ENCODE data around the gene NPPC. TPM values are rescaled to one million over a fixed set of nuclear protein-coding genes. Genes with fewer than 3 reads are reported as not detected.

NPPC gene
- total and polyA plus RNA-seq, 5 donors from 2014 or later: not detected

DNA sequence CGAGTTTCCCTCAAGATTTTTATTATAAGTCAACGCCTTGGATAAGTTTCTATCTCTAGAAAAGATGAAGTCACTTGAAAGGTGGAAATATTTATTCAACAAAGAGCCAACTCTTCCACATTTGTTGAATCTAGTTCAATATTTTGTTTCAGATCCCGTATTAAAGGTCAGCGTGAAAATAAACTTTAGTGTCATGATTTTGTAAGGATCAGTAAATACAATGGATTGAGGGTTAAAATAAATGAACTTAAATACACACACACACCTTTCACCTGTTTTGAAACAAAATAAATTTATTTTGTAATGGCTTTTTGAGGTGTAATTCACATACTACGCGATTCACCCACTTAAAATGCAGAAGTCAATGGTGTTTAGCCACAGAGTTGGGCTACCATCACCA lies 16.0 kb upstream of the NPPC start:
- Histone ChIP-seq H3K4me1 (ENCODE audit: control insufficient read depth, insufficient read depth, low read length, poor library complexity, severe bottlenecking) (no peaks in the 10 kb centered on the region), H3K9me3 (ENCODE audit: control insufficient read depth in 2 of 2, low read length in 2 of 2) (no peaks in the 10 kb centered on the region), H3K36me3 (ENCODE audit: control insufficient read depth, insufficient read depth, low read length) (no peaks in the 10 kb centered on the region), H3K4me3 (ENCODE audit: low read depth, low read length) (no peak overlapping the region), H3K27me3 (ENCODE audit: control insufficient read depth, insufficient read depth, low read length) (no peaks in the 10 kb centered on the region), H3K27ac (ENCODE audit: insufficient read depth, low read length, poor library complexity, severe bottlenecking) (no peak overlapping the region)
- peaks cover 26% of the 10 kb centered on the region for H3K27me3 Mint-ChIP-seq
- H3K27ac Mint-ChIP-seq: no peak overlapping the region
- ATAC-seq (ENCODE audit: low read depth in 2 of 2): no peak
- H3K36me3 Mint-ChIP-seq: no peaks in the 10 kb centered on the region
- DNase-seq: no peak
- no peaks in the 10 kb centered on the region for H3K4me1 Mint-ChIP-seq
- no peaks in the 10 kb centered on the region for H3K9me3 Mint-ChIP-seq
- H3K4me3 Mint-ChIP-seq: no peak overlapping the region

- Histone ChIP-seq H3K27ac (ENCODE audit: insufficient read depth, low read length, poor library complexity, severe bottlenecking) (no peak overlapping the region), H3K4me3 (ENCODE audit: low read depth, low read length) (no peak overlapping the region), H3K36me3 (ENCODE audit: control insufficient read depth, insufficient read depth, low read length) (no peaks in the 10 kb centered on the region), H3K4me1 (ENCODE audit: control insufficient read depth, insufficient read depth, low read length, poor library complexity, severe bottlenecking) (no peaks in the 10 kb centered on the region), H3K27me3 (ENCODE audit: control insufficient read depth, insufficient read depth, low read length) (no peaks in the 10 kb centered on the region), H3K9me3 (ENCODE audit: control insufficient read depth in 2 of 2, low read length in 2 of 2) (no peaks in the 10 kb centered on the region)
- Mint-ChIP-seq H3K27me3 (peaks cover 21% of the 10 kb centered on the region), H3K4me3 (no peak overlapping the region), H3K4me1 (no peaks in the 10 kb centered on the region), H3K27ac (peak overlapping the region in 1 of 3 donors; percentile 77), H3K36me3 (no peaks in the 10 kb centered on the region), H3K9me3 (no peaks in the 10 kb centered on the region)
- ATAC-seq (ENCODE audit: low read depth in 2 of 2) (no peak), DNase-seq (no peak)
These were observed 15.5 kb upstream of the NPPC start for GRCh38 chr2:231941673-231942072.

- Histone ChIP-seq H3K27ac (ENCODE audit: insufficient read depth, low read length, poor library complexity, severe bottlenecking) (no peak overlapping the region), H3K36me3 (ENCODE audit: control insufficient read depth, insufficient read depth, low read length) (no peaks in the 10 kb centered on the region), H3K27me3 (ENCODE audit: control insufficient read depth, insufficient read depth, low read length) (no peaks in the 10 kb centered on the region), H3K4me3 (ENCODE audit: low read depth, low read length) (no peak overlapping the region), H3K4me1 (ENCODE audit: control insufficient read depth, insufficient read depth, low read length, poor library complexity, severe bottlenecking) (no peaks in the 10 kb centered on the region), H3K9me3 (ENCODE audit: control insufficient read depth in 2 of 2, low read length in 2 of 2) (no peaks in the 10 kb centered on the region)
- ATAC-seq (ENCODE audit: low read depth in 2 of 2) (no peak), DNase-seq (no peak)
- Mint-ChIP-seq H3K4me3 (peak overlapping the region in 1 of 4 donors; percentile 24), H3K27me3 (peaks cover 20% of the 10 kb centered on the region), H3K9me3 (no peaks in the 10 kb centered on the region), H3K27ac (no peak overlapping the region), H3K4me1 (no peaks in the 10 kb centered on the region), H3K36me3 (no peaks in the 10 kb centered on the region)
These were observed 14.6 kb upstream of the NPPC start for GRCh38 chr2:231940795-231941194.

DNA sequence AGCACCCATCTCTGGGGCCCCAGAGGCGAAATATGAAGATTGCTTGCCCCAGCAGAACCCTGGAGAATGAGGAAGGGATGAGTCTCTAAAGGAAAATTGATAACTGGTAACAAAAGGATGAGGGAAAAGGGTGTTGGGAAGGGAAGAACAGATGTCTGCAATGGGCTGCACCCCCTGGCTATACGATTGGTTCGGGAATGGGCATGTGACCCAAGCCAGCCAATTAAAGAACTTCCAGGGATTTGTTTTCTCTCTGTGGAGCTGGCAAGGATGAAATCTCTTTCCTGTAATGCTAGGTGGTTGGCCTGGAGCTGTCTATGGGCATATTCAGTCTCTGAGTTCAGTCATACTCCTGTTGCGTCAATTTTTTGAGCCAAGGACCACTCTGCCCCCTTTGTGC lies 12.8 kb upstream of the NPPC start:
- no peaks in the 10 kb centered on the region for H3K9me3 ChIP-seq (ENCODE audit: control insufficient read depth in 2 of 2, low read length in 2 of 2)
- H3K4me1 ChIP-seq (ENCODE audit: control insufficient read depth, insufficient read depth, low read length, poor library complexity, severe bottlenecking): no peaks in the 10 kb centered on the region
- Mint-ChIP-seq H3K36me3 (no peaks in the 10 kb centered on the region), H3K4me1 (no peaks in the 10 kb centered on the region), H3K4me3 (no peak overlapping the region), H3K9me3 (no peaks in the 10 kb centered on the region), H3K27ac (peak overlapping the region in 1 of 3 donors; percentile 35), H3K27me3 (peaks cover 16% of the 10 kb centered on the region)
- no peak overlapping the region for H3K27ac ChIP-seq (ENCODE audit: insufficient read depth, low read length, poor library complexity, severe bottlenecking)
- H3K36me3 ChIP-seq (ENCODE audit: control insufficient read depth, insufficient read depth, low read length): no peaks in the 10 kb centered on the region
- DNase-seq: no peak
- H3K4me3 ChIP-seq (ENCODE audit: low read depth, low read length): no peak overlapping the region
- ATAC-seq (ENCODE audit: low read depth in 2 of 2): no peak
- H3K27me3 ChIP-seq (ENCODE audit: control insufficient read depth, insufficient read depth, low read length): no peaks in the 10 kb centered on the region

DNA sequence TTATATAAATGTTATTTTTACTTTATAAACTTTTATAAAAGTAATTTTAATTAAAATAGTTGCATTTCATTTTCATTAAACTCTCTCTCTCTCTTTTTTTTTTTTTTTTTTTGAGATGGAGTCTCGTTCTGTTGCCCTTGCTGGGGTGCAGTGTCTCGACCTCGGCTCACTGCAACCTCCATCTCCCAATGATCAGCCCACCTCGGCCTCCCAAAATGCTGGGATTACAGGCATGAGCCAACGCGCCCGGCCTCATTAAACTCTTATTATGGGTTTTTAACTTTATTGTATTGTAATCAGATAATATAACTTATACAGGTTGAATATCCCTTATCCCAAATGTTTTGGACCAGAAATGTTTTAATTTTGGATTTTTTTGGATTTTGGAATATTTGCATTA lies 10.9 kb upstream of the NPPC start:
- H3K9me3 ChIP-seq (ENCODE audit: control insufficient read depth in 2 of 2, low read length in 2 of 2): no peaks in the 10 kb centered on the region
- H3K27ac Mint-ChIP-seq: no peak overlapping the region
- ATAC-seq (ENCODE audit: low read depth in 2 of 2) (no peak), DNase-seq (no peak)
- H3K9me3 Mint-ChIP-seq: no peaks in the 10 kb centered on the region
- no peak overlapping the region for H3K27ac ChIP-seq (ENCODE audit: insufficient read depth, low read length, poor library complexity, severe bottlenecking)
- H3K4me3 ChIP-seq (ENCODE audit: low read depth, low read length): no peak overlapping the region
- H3K27me3 Mint-ChIP-seq: peaks cover 13% of the 10 kb centered on the region
- no peak overlapping the region for H3K4me3 Mint-ChIP-seq
- no peaks in the 10 kb centered on the region for H3K36me3 Mint-ChIP-seq
- H3K4me1 Mint-ChIP-seq: no peaks in the 10 kb centered on the region
- H3K27me3 ChIP-seq (ENCODE audit: control insufficient read depth, insufficient read depth, low read length): no peaks in the 10 kb centered on the region
- no peaks in the 10 kb centered on the region for H3K36me3 ChIP-seq (ENCODE audit: control insufficient read depth, insufficient read depth, low read length)
- no peaks in the 10 kb centered on the region for H3K4me1 ChIP-seq (ENCODE audit: control insufficient read depth, insufficient read depth, low read length, poor library complexity, severe bottlenecking)

GRCh38 chr2:231936491-231936890 lies 10.3 kb upstream of the NPPC start:
- no peaks in the 10 kb centered on the region for H3K4me1 ChIP-seq (ENCODE audit: control insufficient read depth, insufficient read depth, low read length, poor library complexity, severe bottlenecking)
- Mint-ChIP-seq H3K36me3 (no peaks in the 10 kb centered on the region), H3K9me3 (no peaks in the 10 kb centered on the region), H3K4me3 (no peak overlapping the region), H3K4me1 (no peaks in the 10 kb centered on the region), H3K27me3 (peaks cover 13% of the 10 kb centered on the region), H3K27ac (no peak overlapping the region)
- no peak overlapping the region for H3K27ac ChIP-seq (ENCODE audit: insufficient read depth, low read length, poor library complexity, severe bottlenecking)
- no peaks in the 10 kb centered on the region for H3K27me3 ChIP-seq (ENCODE audit: control insufficient read depth, insufficient read depth, low read length)
- H3K9me3 ChIP-seq (ENCODE audit: control insufficient read depth in 2 of 2, low read length in 2 of 2): no peaks in the 10 kb centered on the region
- ATAC-seq (ENCODE audit: low read depth in 2 of 2) (no peak), DNase-seq (no peak)
- H3K36me3 ChIP-seq (ENCODE audit: control insufficient read depth, insufficient read depth, low read length): no peaks in the 10 kb centered on the region
- no peak overlapping the region for H3K4me3 ChIP-seq (ENCODE audit: low read depth, low read length)

DNA sequence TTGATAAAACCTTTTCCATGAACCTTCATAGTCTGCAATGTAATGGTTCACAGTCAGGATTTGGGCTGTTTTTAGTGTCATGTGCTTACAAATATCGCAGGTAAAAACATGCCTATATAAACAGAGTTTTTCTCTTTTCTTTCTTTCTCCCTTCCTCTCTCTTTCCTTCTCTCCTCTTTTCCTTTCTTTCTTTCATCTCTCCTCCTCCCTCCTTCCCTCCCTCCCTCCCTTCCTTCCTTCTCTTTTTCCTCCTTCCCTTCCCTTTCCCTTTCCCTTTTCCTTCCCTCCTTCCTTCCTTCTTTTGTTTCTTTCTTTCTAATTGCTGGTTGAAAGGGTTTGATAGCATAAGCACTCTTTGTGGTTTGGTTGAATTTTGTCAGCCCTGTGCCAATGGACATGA lies 9.6 kb upstream of the NPPC start:
- H3K4me3 ChIP-seq (ENCODE audit: low read depth, low read length): no peak overlapping the region
- Mint-ChIP-seq H3K4me1 (no peaks in the 10 kb centered on the region), H3K9me3 (no peaks in the 10 kb centered on the region), H3K4me3 (no peak overlapping the region), H3K36me3 (no peaks in the 10 kb centered on the region), H3K27me3 (peaks cover 10% of the 10 kb centered on the region), H3K27ac (no peak overlapping the region)
- no peaks in the 10 kb centered on the region for H3K36me3 ChIP-seq (ENCODE audit: control insufficient read depth, insufficient read depth, low read length)
- no peaks in the 10 kb centered on the region for H3K27me3 ChIP-seq (ENCODE audit: control insufficient read depth, insufficient read depth, low read length)
- DNase-seq (no peak), ATAC-seq (ENCODE audit: low read depth in 2 of 2) (no peak)
- H3K9me3 ChIP-seq (ENCODE audit: control insufficient read depth in 2 of 2, low read length in 2 of 2): no peaks in the 10 kb centered on the region
- H3K27ac ChIP-seq (ENCODE audit: insufficient read depth, low read length, poor library complexity, severe bottlenecking): no peak overlapping the region
- H3K4me1 ChIP-seq (ENCODE audit: control insufficient read depth, insufficient read depth, low read length, poor library complexity, severe bottlenecking): no peaks in the 10 kb centered on the region

- Mint-ChIP-seq H3K27ac (no peak overlapping the region), H3K4me3 (no peak overlapping the region), H3K4me1 (no peaks in the 10 kb centered on the region), H3K9me3 (no peaks in the 10 kb centered on the region), H3K36me3 (no peaks in the 10 kb centered on the region), H3K27me3 (peaks cover 17% of the 10 kb centered on the region)
- H3K27me3 ChIP-seq (ENCODE audit: control insufficient read depth, insufficient read depth, low read length): no peaks in the 10 kb centered on the region
- no peaks in the 10 kb centered on the region for H3K36me3 ChIP-seq (ENCODE audit: control insufficient read depth, insufficient read depth, low read length)
- ATAC-seq (ENCODE audit: low read depth in 2 of 2): no peak
- H3K4me1 ChIP-seq (ENCODE audit: control insufficient read depth, insufficient read depth, low read length, poor library complexity, severe bottlenecking): no peaks in the 10 kb centered on the region
- H3K27ac ChIP-seq (ENCODE audit: insufficient read depth, low read length, poor library complexity, severe bottlenecking): no peak overlapping the region
- H3K4me3 ChIP-seq (ENCODE audit: low read depth, low read length): no peak overlapping the region
- no peak for DNase-seq
- H3K9me3 ChIP-seq (ENCODE audit: control insufficient read depth in 2 of 2, low read length in 2 of 2): no peaks in the 10 kb centered on the region
These were observed 9.0 kb upstream of the NPPC start for GRCh38 chr2:231935207-231935524.

All from CD4-positive, CD25-positive, alpha-beta regulatory T cell (primary cell).